Endothelial cell of umbilical vein (primary cell): ENCODE results near the gene SSUH2. TPM values are rescaled to one million over a fixed set of nuclear protein-coding genes. Genes with fewer than 3 reads are reported as not detected.

ENCODE experiments used
- BruUV-seq: library from RNA; stranded (reverse); fragments of 400-500 nt; replicated peaks from 2 replicates; lab custom pipeline; 2021; lab: Mats Ljungman, UMichigan
- CTCF ChIA-PET: fragments of 300-600, 350-600 bp; sonication (Branson Sonifier 250); formaldehyde crosslinking; loops from one replicate; lab custom pipeline; 2021; ENCODE audit warnings: antibody characterized with exemption, inconsistent platforms; lab: Charles Lee
- POLR2A ChIA-PET: fragments of 300-600, 350-600 bp; sonication (Branson Sonifier 250); formaldehyde crosslinking; loops from one replicate; lab custom pipeline; 2021; ENCODE audit warnings: antibody characterized with exemption, inconsistent platforms; lab: Charles Lee
- DNase-seq: peaks from one replicate; pipeline ENCODE4 v3.0.0-alpha.2; 2011; ENCODE audit warnings: low read depth, low spot score
- FAIRE-seq: peaks from 2 replicates; lab custom pipeline; 2011; peaks lifted over from hg19 to GRCh38; lab: Jason Lieb, UNC
- H2AFZ ChIP-seq: 2 replicates; pipeline ENCODE4 v1.6.0; 2012; ENCODE audit warnings: low read depth, low read length, control low read depth, inconsistent platforms
- H3K27ac ChIP-seq: 2 replicates; pipeline ENCODE4 v1.5.1; 2011; ENCODE audit warnings: low read depth, mild to moderate bottlenecking, control low read depth, low read length, moderate library complexity; ENCODE audit not compliant: insufficient read depth
- H3K27me3 ChIP-seq, 2 experiments: 2 replicates each; pipeline versions ENCODE4 v1.6.0 to v1.6.1; 2011; ENCODE audit warnings: low read length in 2 of 2, mixed read lengths in 1 of 2; ENCODE audit not compliant: control insufficient read depth in 2 of 2, insufficient read depth in 2 of 2
- H3K36me3 ChIP-seq, 2 experiments: 2 replicates in 1 of 2; 3 replicates in 1 of 2; pipeline ENCODE4 v1.5.1; 2011; ENCODE audit warnings: low read length in 2 of 2, mild to moderate bottlenecking in 1 of 2, moderate library complexity in 1 of 2; ENCODE audit not compliant: control insufficient read depth in 2 of 2, insufficient read depth in 2 of 2; ENCODE audit errors: extremely low read depth in 1 of 2
- H3K4me1 ChIP-seq: 3 replicates; pipeline ENCODE4 v1.5.1; 2011; ENCODE audit warnings: mild to moderate bottlenecking, low read length; ENCODE audit not compliant: control insufficient read depth, insufficient read depth; ENCODE audit errors: extremely low read depth
- H3K4me2 ChIP-seq: 2 replicates; pipeline ENCODE4 v1.6.1; 2011; ENCODE audit warnings: low read length, control low read depth, mixed read lengths; ENCODE audit not compliant: insufficient read depth
- H3K4me3 ChIP-seq, 3 experiments: fragments of 200-600 bp in 1 of 3; sonication (generic), shearing (Covaris generic) in 1 of 3; replicated peaks in 1 of 3; 2 replicates each; pipeline ENCODE4 v1.5.1; 2011 to 2016; ENCODE audit warnings: control low read depth in 3 of 3, low read length in 3 of 3, mild to moderate bottlenecking in 2 of 3, inconsistent platforms in 1 of 3, low read depth in 1 of 3, moderate library complexity in 1 of 3; ENCODE audit not compliant: insufficient read depth in 1 of 3
- H3K79me2 ChIP-seq: 2 replicates; pipeline ENCODE4 v1.6.0; 2012; ENCODE audit warnings: low read length, inconsistent platforms; ENCODE audit not compliant: control insufficient read depth, insufficient read depth
- H3K9ac ChIP-seq: replicated peaks from 2 replicates; pipeline ENCODE3; 2011; ENCODE audit warnings: low read length, control low read depth; ENCODE audit not compliant: insufficient read depth; ENCODE audit errors: extremely low read depth
- H3K9me1 ChIP-seq: replicated peaks from 3 replicates; pipeline ENCODE4 v1.6.0; 2011; ENCODE audit warnings: mild to moderate bottlenecking, low read length; ENCODE audit not compliant: control insufficient read depth, insufficient read depth; ENCODE audit errors: extremely low read depth
- H3K9me3 ChIP-seq: replicated peaks from 2 replicates; pipeline ENCODE4 v1.5.1; 2012; ENCODE audit warnings: low read length, inconsistent platforms; ENCODE audit not compliant: control insufficient read depth, insufficient read depth
- H4K20me1 ChIP-seq: replicated peaks from 2 replicates; pipeline ENCODE3; 2011; ENCODE audit warnings: mild to moderate bottlenecking, low read length; ENCODE audit not compliant: control insufficient read depth, insufficient read depth; ENCODE audit errors: extremely low read depth
- CTCF ChIP-seq, 2 donors: IDR thresholded peaks; 1 replicate in 1 of 2; 2 replicates in 1 of 2; pipeline ENCODE4 v1.5.1; 2011; ENCODE audit warnings: low read length in 2 of 2, mild to moderate bottlenecking in 2 of 2, moderate library complexity in 2 of 2, control low read depth in 1 of 2, inconsistent platforms in 1 of 2, low read depth in 1 of 2; ENCODE audit not compliant: insufficient read depth in 1 of 2; ENCODE audit errors: extremely low read depth in 1 of 2
- EZH2 ChIP-seq: IDR thresholded peaks from 2 replicates; pipeline ENCODE4 v1.6.1; 2012; ENCODE audit warnings: borderline replicate concordance, low read depth, mild to moderate bottlenecking, moderate library complexity, low read length, inconsistent platforms; ENCODE audit not compliant: severe bottlenecking
- FOS ChIP-seq: IDR thresholded peaks from 2 replicates; pipeline ENCODE4 v1.6.1; 2011; ENCODE audit warnings: mild to moderate bottlenecking, low read length, moderate library complexity, borderline replicate concordance; ENCODE audit not compliant: insufficient read depth
- GATA2 ChIP-seq: IDR thresholded peaks from 2 replicates; pipeline ENCODE4 v1.7.0; 2011; ENCODE audit warnings: low read depth, mild to moderate bottlenecking, moderate library complexity, mixed read lengths, low read length; ENCODE audit not compliant: insufficient read length, insufficient read depth
- JUN ChIP-seq: IDR thresholded peaks from 2 replicates; pipeline ENCODE4 v1.6.1; 2011; ENCODE audit warnings: borderline replicate concordance, low read depth; ENCODE audit not compliant: insufficient read length, insufficient read depth
- MAX ChIP-seq: IDR thresholded peaks from 2 replicates; pipeline ENCODE4 v1.6.1; 2011; ENCODE audit not compliant: insufficient read depth, insufficient read length
- MYC ChIP-seq: IDR thresholded peaks from one replicate; pipeline ENCODE4 v1.6.1; 2011; ENCODE audit warnings: mild to moderate bottlenecking, low read depth, low read length
- POLR2A ChIP-seq: IDR thresholded peaks from 2 replicates; pipeline ENCODE4 v1.6.1; 2012; ENCODE audit warnings: low read depth, mild to moderate bottlenecking, control low read depth, low read length
- dilution Hi-C: fragments of 300-500 bp; cut with MboI; formaldehyde crosslinking; loops from one replicate; pipeline ENCODE4 v1.15.0; 2019; ENCODE audit warnings: low sequenced_read_pairs; ENCODE audit not compliant: extremely low pct_ligation_motif_present
- intact Hi-C: fragments of 100-400 bp; cut with micrococcal nuclease; formaldehyde crosslinking; loops from one replicate; pipeline ENCODE4 v1.10.0; 2022
- polyA plus RNA-seq, 4 experiments: library from polyadenylated mRNA; depleted of rRNA in 3 of 4; stranded (reverse) in 3 of 4; unstranded in 1 of 4; fragments of >200 nt; gene quantifications; 2 replicates each; pipeline versions ENCODE4 v1.2.1 to v1.2.3, GENCODE V29; 2011 to 2012; ENCODE audit warnings: missing spikeins in 1 of 4
- total RNA-seq: library from RNA; stranded (reverse); gene quantifications from 2 replicates; pipeline ENCODE4 v1.2.3, GENCODE V29; 2021

The SSUH2 gene
- total and polyA plus RNA-seq, 2 donors (not counting 3 experiments of a cell fraction or from before 2014, with no cell fraction given), result 0.44 TPM; not detected in 1

- Histone ChIP-seq H3K9ac (no peak overlapping the region), H2AFZ (no peak overlapping the region), H3K4me3 (no peak overlapping the region), H3K9me3 (no peaks in the 10 kb centered on the region), H3K4me1 (no peaks in the 10 kb centered on the region), H3K4me2 (no peak overlapping the region), H3K36me3 (no peaks in the 10 kb centered on the region), H3K27ac (no peak overlapping the region), H3K27me3 (peaks cover 0 to 4% of the 10 kb centered on the region in 2 experiments), H4K20me1 (no peaks in the 10 kb centered on the region), H3K9me1 (no peaks in the 10 kb centered on the region), H3K79me2 (no peaks in the 10 kb centered on the region)
- dilution Hi-C loops, result no loop called here
- DNase-seq, result no peak
- intact Hi-C loops, result no loop called here
- CTCF ChIA-PET, result no interaction called here
- no TSS peak for BruUV-seq
- TF ChIP-seq MYC, result no peak
- no peak for TF ChIP-seq EZH2
- no peak for TF ChIP-seq JUN
- no peak for TF ChIP-seq FOS
- TF ChIP-seq GATA2, result no peak
- no peak for TF ChIP-seq MAX
- no peak for TF ChIP-seq POLR2A
- TF ChIP-seq CTCF (IDR thresholded peaks at IDR 0.05; ENCODE audit: extremely low read depth in 1 of 2, insufficient read depth in 1 of 2, low read depth in 1 of 2, low read length in 2 of 2), result no peak
- POLR2A ChIA-PET, result no interaction called here
- no peak for FAIRE-seq
Observed at GRCh38 chr3:8638994-8639658, 5.5 kb downstream of the SSUH2 start.
